Gastrocnemius medialis (tissue), 4 donors: Measurements from ENCODE around the gene MX2.

Experiments used
- POLR2A ChIP-seq, 2 donors: fragments of 450-650 bp; IDR thresholded peaks; one replicate each; pipeline ENCODE4 v1.6.1; 2017; ENCODE audit warnings: antibody characterized with exemption in 2 of 2, mild to moderate bottlenecking in 2 of 2, moderate library complexity in 2 of 2
- TF ChIP-seq, protein P1 (sequence below), 5 experiments: fragments of 450-650 bp in 3 of 5; fragments of 200-600 bp in 2 of 5; sonication (generic) in 2 of 5; IDR thresholded peaks in 4 of 5; conservative IDR thresholded peaks in 1 of 5; 1 replicate in 4 of 5; 2 replicates in 1 of 5; pipeline ENCODE4 v1.5.1; 2016 to 2019; ENCODE audit warnings: antibody characterized with exemption in 5 of 5, mild to moderate bottlenecking in 3 of 5, moderate library complexity in 3 of 5

DNA sequence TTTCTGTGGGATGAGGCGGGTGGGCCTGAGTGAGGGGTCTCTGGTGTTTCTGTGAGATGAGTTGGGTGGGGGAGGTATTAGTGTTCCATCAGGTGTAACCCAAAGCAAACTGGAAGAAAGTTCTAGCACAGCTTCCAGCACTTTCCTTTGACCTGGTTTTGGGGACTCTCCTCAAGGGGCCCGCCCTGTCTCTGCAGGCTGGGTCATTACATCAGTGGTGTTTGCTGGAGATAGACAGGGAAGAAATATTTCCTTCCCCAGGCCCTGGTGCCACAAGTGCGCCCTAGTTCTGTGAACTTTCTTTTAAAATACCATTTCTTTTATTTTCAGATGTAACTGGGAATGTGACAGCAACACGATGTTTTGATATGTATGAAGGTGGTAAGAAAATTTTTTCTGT lies 16.5 kb upstream of the MX2 start:
- TF ChIP-seq, protein P1, sequence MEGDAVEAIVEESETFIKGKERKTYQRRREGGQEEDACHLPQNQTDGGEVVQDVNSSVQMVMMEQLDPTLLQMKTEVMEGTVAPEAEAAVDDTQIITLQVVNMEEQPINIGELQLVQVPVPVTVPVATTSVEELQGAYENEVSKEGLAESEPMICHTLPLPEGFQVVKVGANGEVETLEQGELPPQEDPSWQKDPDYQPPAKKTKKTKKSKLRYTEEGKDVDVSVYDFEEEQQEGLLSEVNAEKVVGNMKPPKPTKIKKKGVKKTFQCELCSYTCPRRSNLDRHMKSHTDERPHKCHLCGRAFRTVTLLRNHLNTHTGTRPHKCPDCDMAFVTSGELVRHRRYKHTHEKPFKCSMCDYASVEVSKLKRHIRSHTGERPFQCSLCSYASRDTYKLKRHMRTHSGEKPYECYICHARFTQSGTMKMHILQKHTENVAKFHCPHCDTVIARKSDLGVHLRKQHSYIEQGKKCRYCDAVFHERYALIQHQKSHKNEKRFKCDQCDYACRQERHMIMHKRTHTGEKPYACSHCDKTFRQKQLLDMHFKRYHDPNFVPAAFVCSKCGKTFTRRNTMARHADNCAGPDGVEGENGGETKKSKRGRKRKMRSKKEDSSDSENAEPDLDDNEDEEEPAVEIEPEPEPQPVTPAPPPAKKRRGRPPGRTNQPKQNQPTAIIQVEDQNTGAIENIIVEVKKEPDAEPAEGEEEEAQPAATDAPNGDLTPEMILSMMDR (IDR thresholded peaks at IDR 0.05 in 4 of 5, conservative IDR thresholded peaks at IDR 0.05 in 1 of 5), result no peak
- TF ChIP-seq POLR2A (IDR thresholded peaks at IDR 0.05), result no peak
